Activated CD8-positive, alpha-beta memory T cell treated with anti-CD3 and anti-CD28 coated beads, Interleukin-2, amount 50 U/mL, for 48 hours (primary cell): ENCODE data around the gene GRIK1.
"Not testable (repeated sequence)": the region's sequence is repeated elsewhere in the genome, so short reads cannot be mapped to it uniquely, and the experiment has no call there.

Experiments used
- DNase-seq: peaks from one replicate; pipeline ENCODE4 v3.0.0-alpha.2; 2020

GRIK1 gene

DNA sequence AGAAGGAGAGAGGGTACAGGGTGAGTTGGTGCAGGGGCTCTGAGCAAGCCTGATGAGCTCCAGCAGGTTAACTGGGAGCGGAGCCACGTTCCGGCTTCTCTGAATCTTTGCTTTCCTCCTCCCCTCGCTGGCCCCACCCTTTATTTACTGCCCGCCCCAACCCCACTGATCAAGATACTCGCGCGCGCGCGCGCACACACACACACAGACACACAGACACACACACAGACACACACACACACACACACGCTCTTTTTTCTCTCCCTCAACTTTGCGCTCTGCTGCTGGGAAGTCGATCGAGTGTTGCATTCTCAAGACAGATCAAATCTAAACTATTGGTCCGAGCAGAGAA lies at the start of gene GRIK1:
Gene GRIK1 (minus strand): TSS at position 73 of the 352 bp plus-strand sequence.
- DNase-seq = no peak

DNA sequence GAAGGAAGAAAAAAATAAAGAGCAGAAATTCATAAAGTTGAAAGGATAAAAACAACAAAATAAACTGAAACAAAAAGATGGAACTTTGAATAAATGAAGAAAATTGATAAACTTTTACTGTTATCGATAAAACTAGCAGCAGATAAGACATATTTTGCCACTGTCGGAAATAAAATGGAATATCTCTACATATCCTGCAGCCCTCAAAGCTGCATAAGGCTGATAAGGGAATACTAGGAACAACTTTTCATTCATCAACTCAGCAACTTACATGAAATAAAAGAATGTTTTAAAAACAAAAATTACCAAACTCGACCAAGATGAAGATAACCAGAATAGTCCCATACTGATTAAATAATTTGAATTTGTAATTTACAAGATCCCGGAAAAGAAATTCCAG lies 48.0 kb upstream of the GRIK1 start:
- DNase-seq = no peak

DNA sequence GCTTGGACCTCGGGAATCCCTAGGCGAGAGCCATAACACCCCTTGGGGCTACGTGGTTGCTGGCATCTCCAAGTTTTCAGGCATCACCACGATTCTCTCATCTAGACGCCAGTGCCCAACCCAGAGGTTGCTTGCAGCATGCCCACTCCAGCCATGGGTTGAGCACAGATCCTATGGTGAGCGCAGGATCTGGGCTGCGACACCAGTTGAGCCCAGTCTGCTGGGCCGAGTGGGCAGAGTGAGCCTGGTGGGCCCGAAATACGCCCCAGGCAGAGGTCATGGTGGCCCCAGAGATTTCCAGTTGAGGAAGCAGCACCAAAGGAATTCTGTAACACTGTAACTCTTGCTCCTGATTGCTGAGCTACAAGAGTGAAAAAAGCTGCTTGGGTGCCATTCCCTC lies 46.1 kb upstream of the GRIK1 start:
- DNase-seq = no peak

DNA sequence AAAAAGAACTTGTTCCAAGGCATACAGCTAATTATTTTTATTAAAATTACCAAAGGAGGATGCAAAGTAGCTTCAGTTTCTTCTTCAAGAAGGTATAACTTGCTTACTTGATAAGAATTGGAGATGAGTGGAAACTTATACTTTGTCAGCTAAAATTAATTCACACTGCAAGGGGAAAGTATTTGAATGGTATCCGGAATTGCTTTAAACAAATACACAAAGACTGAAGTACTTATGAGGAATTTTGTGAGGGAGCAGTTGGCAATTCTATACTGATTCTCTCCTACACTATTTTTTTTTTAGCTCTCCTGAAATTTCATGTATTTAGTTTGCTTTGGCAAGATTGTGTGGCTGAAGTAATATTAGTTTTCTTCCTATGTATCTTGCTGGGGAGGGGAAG lies 39.2 kb upstream of the GRIK1 start:
- DNase-seq = no peak

DNA sequence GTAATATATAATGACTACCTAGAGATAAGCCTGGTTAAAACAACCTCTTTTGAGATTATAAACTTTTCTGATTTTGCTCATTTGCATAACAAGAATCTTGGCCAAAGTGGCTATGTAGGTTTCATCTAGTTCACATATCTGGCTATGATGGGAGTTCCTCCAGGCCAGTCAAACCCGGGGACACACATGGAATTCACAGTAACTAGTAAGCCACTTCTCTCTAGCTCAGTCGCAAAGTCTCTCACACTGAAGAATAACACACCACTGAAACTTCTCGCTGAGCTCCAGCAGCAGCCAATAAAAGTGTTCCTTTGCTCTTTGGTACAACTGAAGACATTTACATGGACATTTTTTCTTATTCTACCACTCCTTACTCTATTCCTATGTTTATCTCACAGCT lies 36.0 kb upstream of the GRIK1 start:
- no peak for DNase-seq

DNA sequence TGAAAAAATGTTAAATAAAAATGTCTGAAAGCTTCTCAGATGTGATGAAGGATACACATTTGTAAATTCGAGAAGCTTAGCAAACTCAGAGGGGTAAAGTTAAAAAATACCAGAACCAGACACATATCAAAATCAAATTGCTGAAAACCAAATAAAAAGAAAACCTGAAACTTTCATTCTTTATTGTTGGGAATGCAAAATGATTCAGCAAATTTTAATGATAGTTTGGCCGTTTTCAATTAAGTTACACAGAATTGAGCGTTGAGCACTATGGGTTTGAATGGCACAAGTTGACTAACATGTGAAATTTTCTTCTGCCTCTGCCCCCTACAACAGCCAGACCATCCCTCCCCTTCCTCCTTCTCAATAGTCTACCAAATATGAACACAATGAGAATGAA lies 33.5 kb upstream of the GRIK1 start:
- no peak for DNase-seq

DNA sequence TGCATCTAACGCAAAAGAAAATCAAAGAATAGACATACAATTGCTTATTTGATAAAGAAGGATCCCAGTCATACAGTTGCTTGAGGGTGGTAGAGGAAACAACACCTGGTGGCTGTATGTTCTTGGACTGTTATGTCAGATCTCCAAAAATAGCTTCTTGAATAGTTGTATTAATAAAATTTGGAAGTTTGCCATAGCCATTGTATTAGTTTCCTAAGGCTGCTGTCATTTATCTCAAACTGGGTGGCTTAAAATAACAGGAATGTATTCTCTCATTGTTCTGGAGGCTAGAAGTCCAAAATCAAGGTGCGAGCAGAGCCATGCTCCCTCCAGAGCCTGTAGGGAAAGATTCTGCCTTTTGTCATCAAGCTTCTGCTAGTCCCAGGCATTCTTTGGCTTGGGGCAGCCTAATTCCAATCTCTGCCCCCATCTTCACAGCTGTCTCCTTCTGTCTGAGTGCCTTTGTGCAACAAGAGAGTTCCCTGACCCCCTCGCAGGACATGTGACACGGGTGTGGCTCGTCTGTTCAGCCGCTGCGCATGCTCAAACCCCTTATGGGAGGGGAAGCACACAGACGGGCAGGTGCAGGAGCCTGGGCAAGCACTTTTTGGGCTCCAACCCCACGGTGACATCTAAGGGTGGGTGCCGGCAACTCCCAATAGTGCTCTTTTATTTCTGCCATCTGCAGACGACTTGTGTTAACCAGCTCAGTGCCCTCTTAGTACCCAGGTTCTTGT lies 21.7 kb upstream of the GRIK1 start:
- no peak for DNase-seq

DNA sequence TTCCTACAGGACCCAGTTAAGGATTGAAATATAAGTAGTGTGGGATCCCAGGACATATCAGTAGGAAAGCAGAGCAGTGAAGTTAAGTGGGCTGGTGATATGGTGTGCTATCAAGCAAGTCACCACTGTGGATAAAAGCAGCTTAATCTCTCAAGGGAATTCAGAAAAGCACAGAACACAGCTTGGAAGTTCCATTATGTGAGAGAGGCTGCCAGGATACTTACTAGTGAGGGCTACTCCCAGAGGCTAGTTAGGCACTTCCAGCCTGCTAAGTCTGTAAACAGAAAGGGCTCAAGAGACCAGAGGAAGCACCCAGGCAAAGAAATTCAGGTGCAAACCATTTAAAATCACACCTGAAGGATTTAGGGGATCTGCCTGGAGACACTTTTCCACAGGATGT lies 18.8 kb upstream of the GRIK1 start:
- DNase-seq = no peak

DNA sequence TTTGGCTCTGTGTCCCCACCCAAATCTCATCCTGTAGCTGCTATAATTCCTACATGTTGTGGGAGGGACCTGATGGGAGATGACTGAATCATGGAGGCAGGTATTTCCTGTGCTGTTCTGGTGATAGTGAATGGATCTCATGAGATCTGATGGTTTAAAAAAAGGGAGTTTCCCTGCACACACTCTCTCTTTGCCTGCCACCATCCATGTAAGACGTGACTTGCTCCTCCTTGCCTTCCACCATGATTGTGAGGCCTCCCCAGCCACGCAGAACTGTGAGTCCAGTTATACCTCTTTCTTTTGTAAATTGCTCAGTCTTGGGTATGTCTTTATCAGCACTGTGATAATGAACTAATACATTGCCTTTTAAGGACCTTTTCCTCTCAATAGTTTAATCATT lies 18.2 kb upstream of the GRIK1 start:
- DNase-seq = not testable (repeated sequence)

DNA sequence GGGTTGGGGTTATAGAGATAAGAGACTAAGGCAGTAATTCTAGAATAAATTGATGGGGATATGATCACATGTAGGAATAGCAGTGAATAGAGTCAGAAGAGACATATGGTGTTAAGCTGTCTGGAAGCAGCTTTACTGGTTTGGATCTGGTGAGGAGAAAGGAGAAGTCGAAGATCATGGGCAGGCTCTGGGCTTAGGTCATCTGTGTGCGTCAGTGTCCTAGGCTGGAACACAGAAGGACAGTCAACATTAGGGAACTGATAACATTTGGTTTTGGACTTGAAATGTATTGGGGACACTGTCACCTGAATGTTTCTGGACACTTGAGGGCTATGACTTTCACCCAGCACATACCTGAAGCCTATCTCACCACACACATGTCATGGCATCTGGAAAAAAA lies 13.9 kb upstream of the GRIK1 start:
- DNase-seq = no peak

DNA sequence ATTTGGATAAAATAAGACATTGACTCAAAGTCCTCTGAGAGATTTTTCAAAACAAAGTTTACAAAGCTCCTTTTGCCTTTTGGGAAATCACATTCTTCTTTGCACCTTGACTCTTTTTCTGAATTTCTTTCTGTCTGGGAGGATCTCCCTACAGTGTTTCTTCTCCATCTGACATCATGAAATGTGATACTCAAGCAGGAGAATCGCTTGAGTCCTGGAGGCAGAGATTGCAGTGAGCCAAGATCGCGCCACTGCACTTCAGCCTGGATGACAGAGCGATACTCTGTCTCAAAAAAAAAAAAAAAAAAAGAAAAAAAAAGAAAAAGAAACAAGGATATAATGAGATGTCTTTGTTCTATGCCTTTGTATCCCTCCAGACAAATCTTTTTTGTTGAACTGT lies 13.3 kb upstream of the GRIK1 start:
- DNase-seq = no peak

DNA sequence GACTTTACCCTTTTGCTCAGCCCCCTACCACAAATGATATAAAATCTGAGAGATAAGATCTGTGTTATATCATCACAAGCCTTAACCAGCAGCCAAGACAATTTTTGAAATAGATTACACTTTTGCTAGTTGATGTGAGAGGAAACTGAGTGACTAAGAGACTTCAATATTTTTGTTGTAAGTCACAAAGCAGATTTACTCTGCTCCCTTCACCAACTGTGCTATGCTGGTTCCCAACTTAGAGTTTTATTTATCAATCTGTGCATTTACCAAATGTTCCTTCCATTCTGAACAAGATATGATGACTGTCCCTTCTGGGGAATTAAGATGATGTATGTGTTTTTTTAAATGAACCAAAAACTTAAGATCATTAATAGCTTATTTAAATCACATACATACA lies 12.1 kb upstream of the GRIK1 start:
- no peak for DNase-seq

DNA sequence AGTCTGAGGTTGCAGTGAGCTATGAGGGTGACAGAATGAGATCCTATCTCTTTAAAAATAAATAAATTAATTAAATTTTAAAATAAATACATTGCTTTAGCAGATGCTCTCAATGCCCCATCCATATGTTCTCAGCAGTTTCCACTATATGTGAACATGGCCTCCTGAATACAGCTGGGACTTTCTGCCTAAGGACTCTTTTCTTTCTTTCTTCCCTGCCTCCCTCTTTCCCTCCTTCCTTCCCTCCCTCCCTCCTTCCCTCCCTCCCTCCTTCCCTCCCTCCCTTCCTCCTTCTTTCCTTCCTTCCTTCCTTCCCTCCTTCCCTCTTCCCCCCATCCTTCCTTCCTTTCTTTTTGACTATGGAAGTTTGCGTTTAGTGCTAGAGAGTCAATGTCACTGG lies 10.2 kb upstream of the GRIK1 start:
- DNase-seq = no peak

DNA sequence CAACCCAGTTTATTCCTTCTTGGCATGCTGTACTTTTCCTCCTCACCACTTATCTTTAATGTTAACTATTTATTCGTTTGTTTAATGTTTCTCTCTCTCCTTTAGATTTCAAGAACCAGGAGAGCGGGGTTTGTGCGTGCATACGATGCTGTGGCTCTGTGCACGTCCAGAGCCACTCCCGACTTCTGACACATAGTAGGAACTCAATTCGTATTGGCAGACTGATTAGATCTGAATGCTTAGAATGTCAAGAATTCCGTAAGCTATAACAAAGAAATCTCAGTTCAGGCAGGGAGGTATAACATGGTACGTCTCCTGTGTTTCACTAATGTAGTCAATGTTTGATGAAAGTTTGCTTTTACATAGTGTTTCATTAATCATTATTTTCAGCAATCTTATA lies 7.3 kb upstream of the GRIK1 start:
- no peak for DNase-seq

DNA sequence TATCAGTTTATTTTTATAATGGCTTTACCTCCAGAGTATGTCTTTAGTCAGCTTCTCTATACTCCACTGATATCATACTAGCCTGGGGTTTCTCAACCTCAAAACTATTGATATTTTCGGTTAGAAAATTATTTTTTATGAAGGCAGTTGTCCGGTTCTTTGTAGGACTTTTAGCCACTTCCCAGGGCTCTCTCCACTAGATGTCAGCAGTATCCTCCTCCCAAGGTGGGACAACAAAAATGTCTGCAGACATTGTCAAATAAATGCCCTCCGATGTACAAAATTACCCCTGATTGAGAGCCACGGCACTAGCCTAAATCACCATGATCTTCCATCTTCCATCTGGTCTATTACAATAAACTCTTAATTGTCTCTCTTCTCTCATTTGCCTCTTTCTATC lies 4.1 kb upstream of the GRIK1 start:
- no peak for DNase-seq

DNA sequence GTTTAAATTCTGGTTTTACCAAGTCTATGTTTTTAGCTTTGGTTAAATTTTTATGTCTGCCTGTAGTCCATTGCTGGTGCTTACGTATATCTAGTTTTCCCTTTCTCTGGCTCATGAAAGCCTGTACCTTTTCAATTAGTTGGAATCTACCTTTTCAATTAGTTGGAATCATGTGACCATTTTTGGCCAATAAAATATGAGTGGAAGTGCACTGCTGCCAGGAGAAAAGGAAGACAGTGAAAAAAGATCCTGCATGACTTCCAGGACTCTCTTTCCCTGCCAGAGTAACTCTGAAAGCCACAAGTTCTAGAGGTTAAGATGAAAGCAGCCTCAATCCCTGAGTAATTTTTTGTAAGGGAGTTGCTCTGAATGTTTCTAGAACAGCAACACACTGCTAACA lies 2.2 kb upstream of the GRIK1 start:
- no peak for DNase-seq

DNA sequence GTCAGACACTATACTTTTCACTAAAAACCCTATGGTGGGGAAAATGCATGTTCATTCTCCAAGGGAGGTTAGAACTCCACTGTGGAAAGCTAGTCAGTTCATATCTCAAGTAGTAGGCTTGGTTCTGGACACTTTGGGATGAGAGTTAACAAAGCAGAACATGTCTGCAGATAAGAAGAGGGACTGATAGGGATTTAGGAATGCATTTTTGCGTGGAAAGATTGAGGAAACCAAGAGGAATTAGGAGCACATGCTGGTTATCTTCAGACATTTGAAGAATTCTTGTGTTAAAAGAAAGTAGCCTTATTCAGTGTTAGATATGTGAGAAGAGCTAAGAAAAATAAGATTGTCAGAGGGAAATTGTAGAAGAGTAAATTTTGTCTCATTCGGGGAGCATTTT lies 1.2 kb upstream of the GRIK1 start:
- no peak for DNase-seq

DNA sequence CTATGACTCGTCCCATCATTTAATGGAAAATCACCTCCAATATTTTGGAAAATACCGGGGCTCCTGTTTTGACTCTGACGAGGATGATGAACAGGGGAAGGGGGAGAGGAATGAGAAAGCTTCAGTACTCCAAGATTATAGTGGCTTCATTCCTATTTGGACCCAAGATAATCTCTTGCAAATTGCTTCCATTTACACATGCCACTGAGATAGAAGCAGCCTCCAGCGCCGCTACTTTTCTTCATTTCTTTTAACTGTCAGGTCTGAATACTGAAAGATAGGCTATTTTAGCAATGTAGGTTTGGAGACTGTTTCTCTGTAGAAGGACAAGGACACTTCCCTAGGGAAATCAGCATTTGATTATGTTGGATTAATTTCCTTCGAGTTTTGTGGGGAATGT lies 565 bp upstream of the GRIK1 start:
- DNase-seq = no peak

DNA sequence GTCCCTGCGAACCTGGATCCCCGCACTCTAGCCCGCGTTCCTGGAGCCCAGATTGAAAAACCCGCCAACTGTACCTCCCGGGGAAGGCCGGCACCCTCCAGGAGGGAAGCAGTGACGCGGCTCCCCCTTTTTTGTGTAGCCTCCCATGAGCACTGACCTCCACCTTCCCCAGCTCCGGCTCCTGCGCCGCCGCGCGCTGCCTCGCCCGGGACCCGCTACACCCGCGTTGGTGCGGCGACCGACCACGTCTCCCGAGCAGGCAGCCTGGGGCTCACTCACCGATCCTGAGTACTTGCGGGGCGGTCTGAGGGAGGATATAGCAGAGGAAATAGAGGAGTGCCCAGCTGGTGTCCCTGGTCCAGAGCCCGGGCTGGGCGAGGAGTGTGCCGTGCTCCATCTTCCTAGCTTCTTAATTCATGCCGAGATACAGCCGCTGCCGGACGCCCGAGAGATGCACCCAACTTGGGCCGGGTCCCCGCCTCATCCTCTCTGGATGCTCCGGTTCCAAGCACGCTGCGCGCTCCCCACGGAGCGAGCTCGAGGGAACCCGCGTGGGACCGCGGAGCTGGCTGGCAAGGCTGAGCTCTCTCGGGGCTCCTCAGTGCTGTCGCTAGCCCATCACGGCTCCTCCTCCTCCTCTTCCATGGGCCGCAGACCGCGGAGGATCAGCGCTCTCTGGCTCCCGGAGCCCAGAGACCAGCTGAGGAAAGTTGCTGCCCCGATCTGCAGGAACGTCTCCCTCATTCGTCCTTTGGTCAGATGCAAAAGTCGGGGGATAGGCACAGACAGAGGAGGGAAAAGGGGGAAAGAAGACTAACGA lies 482 bp downstream of the GRIK1 start:
- no peak for DNase-seq

DNA sequence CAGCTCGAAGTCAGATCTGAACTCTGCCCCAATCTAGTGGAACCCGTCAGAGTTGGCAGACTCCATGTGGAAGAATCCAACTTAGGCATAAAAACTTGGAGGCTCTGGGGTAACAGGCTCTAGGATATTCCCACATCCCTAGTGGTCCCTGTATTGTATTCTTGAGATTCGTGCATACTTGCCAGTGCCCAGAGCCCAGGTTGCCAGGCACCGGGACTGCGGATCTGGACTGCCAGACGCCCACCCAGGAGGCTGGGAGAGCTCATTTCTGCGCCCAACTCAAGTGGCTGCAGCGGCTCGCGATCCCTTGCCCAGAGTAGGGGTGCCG lies 1.1 kb downstream of the GRIK1 start:
- no peak for DNase-seq

DNA sequence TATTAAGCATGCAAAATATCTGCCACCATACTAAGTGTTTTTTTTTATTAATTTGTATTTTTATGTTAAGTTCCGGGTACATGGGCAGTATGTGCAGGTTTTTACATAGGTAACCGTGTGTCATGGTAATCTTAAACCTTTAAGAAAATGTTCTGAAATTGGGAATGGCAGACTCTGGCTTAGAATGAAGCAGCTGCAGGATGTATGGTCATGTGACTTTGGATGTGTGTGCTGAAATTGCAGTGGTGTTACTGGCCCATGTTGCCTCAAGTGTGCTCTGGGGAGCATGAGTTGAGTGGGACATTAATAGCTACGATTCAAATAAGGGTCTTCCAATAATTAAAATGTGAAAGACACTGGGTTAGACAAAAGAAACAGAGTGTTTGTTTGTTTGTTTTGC lies 6.7 kb downstream of the GRIK1 start:
- DNase-seq = no peak

DNA sequence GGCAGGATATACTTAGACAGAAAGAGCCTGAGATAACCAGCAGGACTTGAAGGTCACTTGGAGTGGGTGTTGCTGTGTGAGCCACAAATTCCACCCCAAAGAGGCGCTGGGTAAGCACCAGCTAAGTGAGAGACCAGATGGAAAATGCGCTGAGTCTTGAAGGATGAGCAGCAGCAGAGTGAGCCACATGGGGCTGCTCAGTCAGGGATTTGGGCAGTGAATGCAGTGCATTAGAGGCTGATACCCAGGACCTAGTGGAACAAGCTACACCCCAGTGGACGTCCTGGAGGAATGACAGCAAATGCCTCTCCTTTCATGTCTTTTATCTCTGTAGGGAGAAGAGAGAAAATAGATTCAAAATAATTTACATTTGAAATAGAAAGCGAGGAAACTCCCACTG lies 11.3 kb downstream of the GRIK1 start:
- DNase-seq = no peak

DNA sequence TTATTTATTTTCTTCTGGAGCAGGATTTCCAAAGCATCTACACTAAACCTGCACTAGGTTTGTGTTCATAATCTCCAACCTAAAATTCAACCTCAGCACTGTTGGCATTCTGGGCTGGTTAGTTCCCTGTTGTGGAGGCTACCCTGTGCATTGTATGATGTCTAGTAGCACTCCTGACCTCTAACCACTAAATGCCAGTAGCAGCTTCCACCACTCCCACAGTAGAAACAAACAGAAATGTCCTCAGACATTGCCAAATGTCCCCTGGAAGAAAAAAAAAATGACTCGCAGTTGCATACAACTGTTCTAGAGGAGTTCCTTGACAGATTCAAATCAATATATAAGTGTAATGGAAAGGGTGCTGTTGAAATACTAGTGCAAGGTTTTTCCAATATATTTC lies 18.9 kb downstream of the GRIK1 start:
- DNase-seq = no peak

DNA sequence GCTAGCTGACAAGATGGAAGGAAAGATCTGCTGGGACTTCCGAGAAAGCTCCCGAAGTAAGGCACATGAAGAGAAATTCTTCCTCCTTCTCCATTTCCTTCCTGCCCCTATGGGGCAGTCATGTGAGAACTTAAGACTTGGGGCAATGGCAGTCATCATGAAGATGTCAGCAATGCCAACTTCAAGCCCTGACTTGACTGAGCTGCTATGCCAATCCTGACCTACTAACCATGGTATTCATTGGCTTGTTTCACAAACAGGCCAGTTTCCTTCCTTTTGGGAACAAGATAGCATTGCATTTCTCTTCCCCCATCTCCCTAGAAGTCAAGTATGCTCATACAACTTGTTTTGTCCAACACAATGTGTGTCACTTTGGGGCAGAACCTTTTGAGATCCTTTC lies 25.5 kb downstream of the GRIK1 start:
- DNase-seq = no peak

DNA sequence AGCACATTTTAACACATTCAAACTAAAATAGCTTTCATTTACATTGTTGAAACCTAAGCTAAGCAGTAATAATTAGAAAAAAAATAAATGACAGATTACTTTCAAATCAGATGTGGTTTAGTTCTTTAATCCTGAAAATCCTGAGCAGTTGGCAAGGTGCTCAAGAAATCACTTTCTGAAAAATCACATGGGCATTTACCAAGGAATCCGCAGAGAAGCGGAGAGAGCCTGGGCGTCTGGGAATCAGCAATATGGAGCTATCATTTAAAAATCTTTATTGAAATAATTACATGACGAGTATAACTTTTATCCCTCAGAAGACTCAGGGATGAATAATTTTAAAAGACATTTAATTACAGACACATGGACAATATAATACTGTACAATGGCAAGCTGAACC lies 30.2 kb downstream of the GRIK1 start:
- no peak for DNase-seq
